ENCODE results near the gene DNAAF8. TPM values are rescaled to one million over a fixed set of nuclear protein-coding genes. Genes with fewer than 3 reads are reported as not detected.

The DNAAF8 gene
- total RNA-seq, 2 donors from 2014 or later = 0.61 to 0.69 TPM

GRCh38 chr16:4776141-4776705 lies 41.9 kb downstream of the DNAAF8 start:
- Histone ChIP-seq H3K27ac (no peak overlapping the region), H3K4me1 (no peaks in the 10 kb centered on the region), H3K9me3 (no peaks in the 10 kb centered on the region), H3K9ac (ENCODE audit: low read depth in 2 of 2, low read length in 2 of 2) (no peak overlapping the region), H3K36me3 (no peaks in the 10 kb centered on the region), H3K27me3 (no peaks in the 10 kb centered on the region), H3K4me3 (no peak overlapping the region)
- no peak for DNase-seq
- TF ChIP-seq CTCF (IDR thresholded peaks at IDR 0.05) = no peak
- intact Hi-C loops (cut with DNase I) = no loop called here

GRCh38 chr16:4777339-4778049 lies 43.2 kb downstream of the DNAAF8 start:
- no peaks in the 10 kb centered on the region for H3K36me3 ChIP-seq
- no peaks in the 10 kb centered on the region for H3K27me3 ChIP-seq
- no peaks in the 10 kb centered on the region for H3K9me3 ChIP-seq
- intact Hi-C loops (cut with DNase I) = no loop called here
- no peak for TF ChIP-seq CTCF (IDR thresholded peaks at IDR 0.05)
- H3K9ac ChIP-seq (ENCODE audit: low read depth in 2 of 2, low read length in 2 of 2) = no peak overlapping the region
- H3K27ac ChIP-seq = no peak overlapping the region
- no peak overlapping the region for H3K4me3 ChIP-seq
- DNase-seq = no peak
- no peaks in the 10 kb centered on the region for H3K4me1 ChIP-seq

GRCh38 chr16:4778050-4778392 lies 43.7 kb downstream of the DNAAF8 start:
- Histone ChIP-seq H3K36me3 (no peaks in the 10 kb centered on the region), H3K4me1 (no peaks in the 10 kb centered on the region), H3K9me3 (no peaks in the 10 kb centered on the region), H3K9ac (ENCODE audit: low read depth in 2 of 2, low read length in 2 of 2) (no peak overlapping the region), H3K27me3 (no peaks in the 10 kb centered on the region), H3K4me3 (no peak overlapping the region), H3K27ac (no peak overlapping the region)
- intact Hi-C loops (cut with DNase I) = no loop called here
- no peak for DNase-seq
- no peak for TF ChIP-seq CTCF (IDR thresholded peaks at IDR 0.05)

GRCh38 chr16:4780235-4780634 lies 45.9 kb downstream of the DNAAF8 start:
- DNase-seq = no peak
- intact Hi-C loops (cut with DNase I) = no loop called here
- no peak overlapping the region for H3K4me3 ChIP-seq
- no peaks in the 10 kb centered on the region for H3K4me1 ChIP-seq
- H3K27ac ChIP-seq = no peak overlapping the region
- no peaks in the 10 kb centered on the region for H3K9me3 ChIP-seq
- no peaks in the 10 kb centered on the region for H3K27me3 ChIP-seq
- H3K9ac ChIP-seq (ENCODE audit: low read depth in 2 of 2, low read length in 2 of 2) = no peak overlapping the region
- no peaks in the 10 kb centered on the region for H3K36me3 ChIP-seq
- TF ChIP-seq CTCF (IDR thresholded peaks at IDR 0.05) = no peak

GRCh38 chr16:4783251-4783950 lies 49.1 kb downstream of the DNAAF8 start:
- Histone ChIP-seq H3K36me3 (no peaks in the 10 kb centered on the region), H3K9ac (ENCODE audit: low read depth in 2 of 2, low read length in 2 of 2) (no peak overlapping the region), H3K9me3 (no peaks in the 10 kb centered on the region), H3K4me1 (no peaks in the 10 kb centered on the region), H3K27ac (no peak overlapping the region), H3K4me3 (no peak overlapping the region), H3K27me3 (no peaks in the 10 kb centered on the region)
- no peak for DNase-seq
- intact Hi-C loops (cut with DNase I) = no loop called here
- no peak for TF ChIP-seq CTCF (IDR thresholded peaks at IDR 0.05)

Data from colonic mucosa (tissue), 4 donors.